Erythroblast (primary cell): Measurements from ENCODE around the gene NOTCH3.

Experiments
- GATA1 ChIP-seq: IDR thresholded peaks from 2 replicates; pipeline ENCODE4 v1.6.1; 2011; ENCODE audit warnings: low read depth, mild to moderate bottlenecking, control low read depth, low read length, moderate library complexity
- POLR2A ChIP-seq: IDR thresholded peaks from 2 replicates; pipeline ENCODE4 v1.6.1; 2011; ENCODE audit warnings: mild to moderate bottlenecking, low read length

DNA sequence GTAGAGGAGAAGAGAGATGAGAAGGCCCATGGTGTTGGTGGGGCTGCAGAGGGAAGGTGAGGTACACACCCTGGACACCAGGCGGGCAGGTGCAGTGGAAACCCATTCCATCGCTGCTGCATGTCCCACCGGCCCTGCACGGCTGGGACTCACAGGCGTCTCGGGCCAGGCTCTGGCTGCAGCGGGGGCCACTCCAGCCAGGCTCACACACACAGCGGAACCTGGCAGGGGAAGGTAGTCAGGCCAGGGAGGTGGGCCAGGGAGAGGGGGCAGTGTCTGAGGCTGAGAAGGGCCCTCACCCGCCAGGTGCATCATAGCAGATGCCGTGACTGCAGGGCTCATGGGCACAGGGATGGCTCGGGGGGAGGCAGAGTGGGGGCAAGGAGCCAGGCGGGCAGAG, 15.6 kb downstream of the NOTCH3 start:
- TF ChIP-seq GATA1 (no peak), POLR2A (no peak)
